Parathyroid adenoma (tissue), 2 donors: ENCODE data around the gene GSTK1.

Source experiments
- H2AFZ ChIP-seq: fragments of 300-600 bp; sonication (generic); one replicate; pipeline ENCODE4 v1.7.0; 2017; ENCODE audit warnings: antibody characterized with exemption, mild to moderate bottlenecking
- H3K27ac ChIP-seq: fragments of 300-600 bp; sonication (generic); one replicate; pipeline ENCODE4 v1.7.0; 2017
- H3K27me3 ChIP-seq: fragments of 300-600 bp; sonication (generic); one replicate; pipeline ENCODE4 v1.7.0; 2017; ENCODE audit warnings: low read length; ENCODE audit not compliant: control insufficient read depth, insufficient read depth
- H3K36me3 ChIP-seq: fragments of 300-600 bp; sonication (generic); one replicate; pipeline ENCODE4 v1.7.0; 2017; ENCODE audit warnings: low read length; ENCODE audit not compliant: control insufficient read depth, insufficient read depth
- H3K4me1 ChIP-seq: fragments of 300-600 bp; sonication (generic); one replicate; pipeline ENCODE4 v1.7.0; 2017; ENCODE audit warnings: control low read depth
- H3K4me2 ChIP-seq: fragments of 300-600 bp; sonication (generic); one replicate; pipeline ENCODE4 v1.7.0; 2017; ENCODE audit warnings: low read length
- H3K4me3 ChIP-seq: fragments of 300-600 bp; sonication (generic); one replicate; pipeline ENCODE4 v1.7.0; 2017; ENCODE audit warnings: low read depth, low read length
- H3K79me2 ChIP-seq: fragments of 300-600 bp; sonication (generic); one replicate; pipeline ENCODE4 v1.7.0; 2017; ENCODE audit warnings: control low read depth
- H3K9ac ChIP-seq: fragments of 300-600 bp; sonication (generic); one replicate; pipeline ENCODE4 v1.7.0; 2017; ENCODE audit warnings: mild to moderate bottlenecking
- H3K9me3 ChIP-seq: fragments of 300-600 bp; sonication (generic); one replicate; pipeline ENCODE4 v1.7.0; 2017; ENCODE audit warnings: low read length; ENCODE audit not compliant: control insufficient read depth
- CTCF ChIP-seq: fragments of 300-600 bp; sonication (generic); IDR thresholded peaks from one replicate; pipeline ENCODE4 v1.7.0; 2017; ENCODE audit warnings: antibody characterized with exemption, mild to moderate bottlenecking
- donor health status: primary hyperparathyroidism.

Gene GSTK1

GRCh38 chr7:143217806-143218205 is 45.4 kb upstream of the GSTK1 start:
- H3K27ac ChIP-seq = no peak overlapping the region
- H3K4me3 ChIP-seq = no peak overlapping the region
- H3K9ac ChIP-seq = no peak overlapping the region
- no peaks in the 10 kb centered on the region for H3K9me3 ChIP-seq
- H3K4me1 ChIP-seq = no peaks in the 10 kb centered on the region
- H3K36me3 ChIP-seq = no peaks in the 10 kb centered on the region
- no peaks in the 10 kb centered on the region for H3K27me3 ChIP-seq
- no peaks in the 10 kb centered on the region for H3K79me2 ChIP-seq
- H3K4me2 ChIP-seq = no peak overlapping the region
- no peak overlapping the region for H2AFZ ChIP-seq
- TF ChIP-seq CTCF = no peak

GRCh38 chr7:143221286-143221685 is 42.0 kb upstream of the GSTK1 start:
- Histone ChIP-seq H2AFZ (no peak overlapping the region), H3K36me3 (no peaks in the 10 kb centered on the region), H3K9me3 (no peaks in the 10 kb centered on the region), H3K4me1 (no peaks in the 10 kb centered on the region), H3K27me3 (no peaks in the 10 kb centered on the region), H3K79me2 (no peaks in the 10 kb centered on the region), H3K27ac (no peak overlapping the region), H3K4me3 (no peak overlapping the region), H3K4me2 (no peak overlapping the region), H3K9ac (no peak overlapping the region)
- no peak for TF ChIP-seq CTCF

GRCh38 chr7:143221737-143222136 is 41.5 kb upstream of the GSTK1 start, which contains the start of gene TAS2R40:
TAS2R40 (plus strand) TSS chr7:143222037; CDS start chr7:143222079, 42 bp downstream.
- Histone ChIP-seq H3K27me3 (no peaks in the 10 kb centered on the region), H3K4me1 (no peaks in the 10 kb centered on the region), H3K79me2 (no peaks in the 10 kb centered on the region), H3K36me3 (no peaks in the 10 kb centered on the region), H3K9me3 (no peaks in the 10 kb centered on the region), H3K4me2 (no peak within 1 kb of the TSS), H3K27ac (no peak within 1 kb of the TSS), H3K9ac (no peak within 1 kb of the TSS), H3K4me3 (no peak within 1 kb of the TSS), H2AFZ (no peak within 1 kb of the TSS)
- no peak for TF ChIP-seq CTCF

- Histone ChIP-seq H3K4me3 (no peak overlapping the region), H3K27me3 (no peaks in the 10 kb centered on the region), H2AFZ (no peak overlapping the region), H3K4me2 (no peak overlapping the region), H3K36me3 (no peaks in the 10 kb centered on the region), H3K27ac (no peak overlapping the region), H3K9me3 (no peaks in the 10 kb centered on the region), H3K4me1 (no peaks in the 10 kb centered on the region), H3K79me2 (no peaks in the 10 kb centered on the region), H3K9ac (no peak overlapping the region)
- no peak for TF ChIP-seq CTCF
Observed at GRCh38 chr7:143222782-143223181, 40.5 kb upstream of the GSTK1 start.

GRCh38 chr7:143223784-143224183 is 39.5 kb upstream of the GSTK1 start:
- no peak overlapping the region for H3K27ac ChIP-seq
- no peak overlapping the region for H3K4me3 ChIP-seq

More at GRCh38 chr7:143223784-143224183, 39.5 kb upstream of the GSTK1 start:
- no peak overlapping the region for H3K9ac ChIP-seq
- no peak for TF ChIP-seq CTCF
- H3K79me2 ChIP-seq = no peaks in the 10 kb centered on the region
- no peaks in the 10 kb centered on the region for H3K9me3 ChIP-seq
- H3K4me1 ChIP-seq = no peaks in the 10 kb centered on the region
- no peaks in the 10 kb centered on the region for H3K36me3 ChIP-seq
- no peak overlapping the region for H3K4me2 ChIP-seq
- no peaks in the 10 kb centered on the region for H3K27me3 ChIP-seq
- no peak overlapping the region for H2AFZ ChIP-seq
